ENCODE results near the gene MTA3. TPM values are rescaled to one million over a fixed set of nuclear protein-coding genes. Genes with fewer than 3 reads are reported as not detected.

The MTA3 gene
- total and polyA plus RNA-seq, 8 donors = 23.9 to 82.8 (median 70.6) TPM

GRCh38 chr2:42775186-42775585 lies 206.8 kb downstream of the MTA3 start:
- peaks cover 0 to 13% of the 10 kb centered on the region in 2 donors for H3K9me3 ChIP-seq
- no peak for ATAC-seq
- DNase-seq = no peak
- TF ChIP-seq, protein P1, sequence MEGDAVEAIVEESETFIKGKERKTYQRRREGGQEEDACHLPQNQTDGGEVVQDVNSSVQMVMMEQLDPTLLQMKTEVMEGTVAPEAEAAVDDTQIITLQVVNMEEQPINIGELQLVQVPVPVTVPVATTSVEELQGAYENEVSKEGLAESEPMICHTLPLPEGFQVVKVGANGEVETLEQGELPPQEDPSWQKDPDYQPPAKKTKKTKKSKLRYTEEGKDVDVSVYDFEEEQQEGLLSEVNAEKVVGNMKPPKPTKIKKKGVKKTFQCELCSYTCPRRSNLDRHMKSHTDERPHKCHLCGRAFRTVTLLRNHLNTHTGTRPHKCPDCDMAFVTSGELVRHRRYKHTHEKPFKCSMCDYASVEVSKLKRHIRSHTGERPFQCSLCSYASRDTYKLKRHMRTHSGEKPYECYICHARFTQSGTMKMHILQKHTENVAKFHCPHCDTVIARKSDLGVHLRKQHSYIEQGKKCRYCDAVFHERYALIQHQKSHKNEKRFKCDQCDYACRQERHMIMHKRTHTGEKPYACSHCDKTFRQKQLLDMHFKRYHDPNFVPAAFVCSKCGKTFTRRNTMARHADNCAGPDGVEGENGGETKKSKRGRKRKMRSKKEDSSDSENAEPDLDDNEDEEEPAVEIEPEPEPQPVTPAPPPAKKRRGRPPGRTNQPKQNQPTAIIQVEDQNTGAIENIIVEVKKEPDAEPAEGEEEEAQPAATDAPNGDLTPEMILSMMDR (IDR thresholded peaks at IDR 0.05) = no peak
- no peak overlapping the region for H3K4me3 ChIP-seq
- no peak overlapping the region for H3K27ac ChIP-seq
- no peaks in the 10 kb centered on the region for H3K27me3 ChIP-seq
- no peaks in the 10 kb centered on the region for H3K36me3 ChIP-seq
- H3K4me1 ChIP-seq = no peaks in the 10 kb centered on the region
- intact Hi-C loops (cut with DNase I) = no loop called here

DNA sequence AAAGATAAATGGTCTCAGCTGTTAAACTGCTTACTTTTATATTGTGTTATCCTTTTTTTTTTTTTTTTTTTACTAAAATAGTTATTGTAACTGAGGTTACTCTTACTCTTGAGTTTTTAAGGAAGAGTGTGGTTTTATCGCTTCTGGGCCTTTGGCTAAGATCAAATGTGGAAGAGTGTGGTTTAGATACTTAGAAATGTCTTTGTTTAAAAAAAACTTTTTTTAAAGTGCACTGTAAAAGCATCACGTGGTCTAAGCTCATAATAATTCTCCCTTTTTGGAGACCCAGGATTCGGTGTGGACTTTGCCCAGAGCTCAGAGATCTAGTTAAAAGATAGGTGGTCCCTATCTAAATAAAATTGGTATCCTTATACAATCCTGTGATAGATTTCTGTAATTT lies 207.4 kb downstream of the MTA3 start:
- TF ChIP-seq, protein P1 (IDR thresholded peaks at IDR 0.05) = no peak
- H3K9me3 ChIP-seq = peaks cover 0 to 15% of the 10 kb centered on the region in 2 donors
- H3K27ac ChIP-seq = no peak overlapping the region
- no peaks in the 10 kb centered on the region for H3K4me1 ChIP-seq
- intact Hi-C loops (cut with DNase I) = no loop called here
- no peaks in the 10 kb centered on the region for H3K36me3 ChIP-seq
- DNase-seq (no peak), ATAC-seq (no peak)
- no peaks in the 10 kb centered on the region for H3K27me3 ChIP-seq
- no peak overlapping the region for H3K4me3 ChIP-seq

DNA sequence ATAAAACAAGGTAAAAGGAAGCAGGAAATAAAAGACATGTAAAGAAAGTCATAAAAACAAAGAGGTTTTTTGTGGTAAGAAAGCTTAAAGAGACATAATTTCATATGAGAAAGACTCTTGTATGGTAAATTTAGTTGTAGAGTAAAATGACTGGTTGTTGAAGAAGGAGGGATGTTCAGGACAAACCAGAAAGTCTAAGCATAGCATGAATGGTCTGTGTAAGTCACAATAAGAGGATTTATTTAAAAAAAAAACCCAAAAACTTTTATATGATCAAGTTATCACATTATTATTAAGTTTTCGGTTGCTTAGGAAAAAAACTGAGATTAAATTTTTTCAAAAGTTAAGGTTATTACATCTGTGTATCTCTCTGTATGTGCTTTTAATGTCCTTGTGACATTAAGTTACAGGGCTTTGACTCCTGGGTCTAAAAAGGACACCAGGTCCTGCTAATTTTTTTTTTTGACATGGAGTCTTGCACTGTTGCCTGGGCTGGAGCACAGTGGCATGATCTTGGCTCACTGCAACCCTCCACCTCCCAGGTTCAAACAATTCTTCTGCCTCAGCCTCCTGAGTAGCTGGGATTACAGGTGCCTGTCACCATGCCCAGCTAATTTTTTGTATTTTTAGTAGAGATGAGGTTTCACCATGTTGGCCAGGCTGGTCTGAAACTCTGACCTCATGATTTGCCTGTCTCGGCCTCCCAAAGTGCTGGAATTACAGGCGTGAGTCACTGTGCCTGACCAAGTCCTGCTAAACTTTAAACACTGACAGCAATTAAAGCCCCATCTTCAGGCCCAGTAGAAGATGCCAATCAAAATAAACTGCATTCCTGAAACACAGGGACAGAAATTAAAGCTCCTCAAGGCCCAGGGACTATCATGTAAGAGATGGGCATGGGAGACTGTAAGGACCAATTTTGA lies 209.7 kb downstream of the MTA3 start:
- DNase-seq (no peak), ATAC-seq (no peak)
- Histone ChIP-seq H3K4me3 (no peak overlapping the region), H3K36me3 (no peaks in the 10 kb centered on the region), H3K27me3 (no peaks in the 10 kb centered on the region), H3K4me1 (no peaks in the 10 kb centered on the region), H3K9me3 (peaks cover 0 to 19% of the 10 kb centered on the region in 2 donors), H3K27ac (no peak overlapping the region)
- TF ChIP-seq, protein P1 (IDR thresholded peaks at IDR 0.05) = no peak
- intact Hi-C loops (cut with DNase I) = no loop called here

GRCh38 chr2:42781181-42781580 lies 212.7 kb downstream of the MTA3 start:
- Histone ChIP-seq H3K4me3 (no peak overlapping the region), H3K36me3 (no peaks in the 10 kb centered on the region), H3K4me1 (no peaks in the 10 kb centered on the region), H3K27me3 (no peaks in the 10 kb centered on the region), H3K9me3 (peaks cover 0 to 19% of the 10 kb centered on the region in 2 donors), H3K27ac (no peak overlapping the region)
- DNase-seq = no peak
- intact Hi-C loops (cut with DNase I) = no loop called here
- TF ChIP-seq, protein P1 (IDR thresholded peaks at IDR 0.05) = no peak
- ATAC-seq = no peak

GRCh38 chr2:42783511-42783910 lies 215.1 kb downstream of the MTA3 start:
- no peak overlapping the region for H3K27ac ChIP-seq
- peaks cover 0 to 13% of the 10 kb centered on the region in 2 donors for H3K9me3 ChIP-seq
- DNase-seq (no peak), ATAC-seq (no peak)
- TF ChIP-seq, protein P1 (IDR thresholded peaks at IDR 0.05) = no peak
- no peaks in the 10 kb centered on the region for H3K4me1 ChIP-seq
- intact Hi-C loops (cut with DNase I) = no loop called here
- H3K36me3 ChIP-seq = no peaks in the 10 kb centered on the region
- H3K4me3 ChIP-seq = no peak overlapping the region
- no peaks in the 10 kb centered on the region for H3K27me3 ChIP-seq
